Measurements from ENCODE around the gene TXNDC2.
A peak's percentile ranks its signal among the peaks of the same experiment; 100 is the strongest.
"Not testable (repeated sequence)": the region's sequence is repeated elsewhere in the genome, so short reads cannot be mapped to it uniquely, and the experiment has no call there.

TXNDC2 gene

DNA sequence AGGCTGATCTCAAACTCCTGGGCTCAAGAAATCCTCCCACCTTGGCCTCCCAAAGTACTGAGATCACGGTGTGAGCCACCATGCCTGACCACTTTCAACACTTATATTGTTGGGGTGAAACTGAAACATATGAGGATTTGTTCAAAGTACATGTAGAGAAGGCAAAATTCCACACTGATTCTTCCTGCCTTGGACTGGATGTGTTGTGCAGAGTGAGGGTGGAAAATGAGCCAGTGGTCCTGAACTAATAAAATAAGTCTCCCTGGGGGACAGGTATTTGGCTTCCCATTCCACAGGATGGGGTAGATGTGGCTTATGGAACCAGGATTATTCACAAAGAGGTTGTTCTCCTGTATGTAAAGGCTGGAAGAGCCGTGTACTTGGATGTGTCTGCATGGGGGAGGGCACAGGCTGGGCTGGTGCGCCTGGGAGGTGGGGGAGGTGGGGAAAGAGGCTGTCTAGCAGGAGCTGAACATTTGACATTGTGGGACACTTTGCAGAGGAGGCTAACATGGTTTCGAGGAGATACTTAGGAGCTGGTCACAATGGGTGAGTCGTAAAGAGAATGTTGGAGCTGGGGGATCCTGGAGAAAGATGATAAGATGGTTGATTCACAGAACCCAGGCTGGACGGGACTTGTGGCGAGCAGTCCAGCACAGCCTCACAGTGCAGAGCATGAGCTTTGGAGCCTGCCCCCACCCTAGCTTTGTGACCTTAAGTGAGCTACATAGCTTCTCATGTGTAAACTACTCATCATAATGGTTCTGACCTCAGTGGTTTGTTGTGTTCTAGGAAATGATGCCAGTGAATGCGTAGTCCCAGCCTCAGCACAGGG, at the start of gene TXNDC2:
TSS of gene TXNDC2 (plus strand) at position 804 of the 835 bp plus-strand sequence. CDS start 708 bp downstream, outside the sequence.
- no peak for DNase-seq (ENCODE audit: low spot score)

DNA sequence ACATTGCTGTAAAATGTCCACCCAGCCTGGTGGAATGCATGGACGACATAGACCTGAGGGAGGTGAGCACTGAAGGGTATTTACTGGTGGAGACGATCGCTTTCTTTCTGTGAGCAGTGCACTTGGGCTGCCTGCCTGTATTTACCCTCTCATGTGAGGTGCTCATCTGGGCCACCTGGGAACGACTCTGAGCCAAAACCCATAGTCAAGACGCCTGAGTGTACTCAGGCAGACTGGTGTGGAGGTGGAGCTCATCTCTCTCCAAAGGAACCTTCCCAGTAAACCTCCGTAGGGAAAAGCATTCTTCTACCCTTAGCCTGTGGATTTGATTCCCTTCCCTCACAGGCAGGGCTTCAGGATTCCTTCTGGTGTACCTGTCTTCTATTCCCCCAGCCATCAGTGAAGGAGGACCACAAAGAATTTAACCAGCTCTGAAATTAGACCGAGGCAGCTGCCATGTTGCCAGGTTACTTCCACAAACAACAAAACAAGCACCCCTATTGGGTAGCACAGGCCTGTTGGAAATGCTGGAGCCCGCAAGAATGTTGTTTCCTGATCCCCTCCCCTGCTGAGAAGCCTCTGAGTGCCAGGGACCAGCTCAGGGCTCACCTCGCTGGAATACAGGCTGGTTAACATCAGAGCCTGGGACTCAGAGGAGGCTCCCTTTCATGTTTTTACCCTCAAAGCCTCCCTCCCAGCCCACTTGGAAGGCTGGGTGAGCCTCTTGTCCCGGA, 47.5 kb upstream of the TXNDC2 start:
- DNase-seq (ENCODE audit: low spot score): no peak

DNA sequence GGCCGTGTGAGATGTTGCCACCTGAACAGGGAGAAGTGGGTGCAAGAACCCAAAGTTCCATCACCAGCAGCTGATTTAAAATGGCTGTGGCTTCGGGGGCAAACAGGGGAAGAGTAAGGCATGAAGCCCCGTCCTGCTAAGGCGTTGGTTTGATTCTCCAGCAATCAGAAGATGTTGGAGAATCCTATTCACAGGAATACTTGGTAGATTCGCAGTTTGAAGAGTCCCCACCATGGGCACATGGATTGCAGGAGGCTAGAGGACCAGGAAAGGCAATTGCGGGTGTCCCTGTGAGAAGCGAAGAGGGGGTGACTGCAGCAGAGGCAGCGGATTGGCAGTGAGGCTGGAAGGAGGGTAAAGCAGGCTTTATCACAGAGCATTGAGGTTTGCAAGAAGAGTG, 46.6 kb upstream of the TXNDC2 start:
- DNase-seq (ENCODE audit: low spot score): no peak

DNA sequence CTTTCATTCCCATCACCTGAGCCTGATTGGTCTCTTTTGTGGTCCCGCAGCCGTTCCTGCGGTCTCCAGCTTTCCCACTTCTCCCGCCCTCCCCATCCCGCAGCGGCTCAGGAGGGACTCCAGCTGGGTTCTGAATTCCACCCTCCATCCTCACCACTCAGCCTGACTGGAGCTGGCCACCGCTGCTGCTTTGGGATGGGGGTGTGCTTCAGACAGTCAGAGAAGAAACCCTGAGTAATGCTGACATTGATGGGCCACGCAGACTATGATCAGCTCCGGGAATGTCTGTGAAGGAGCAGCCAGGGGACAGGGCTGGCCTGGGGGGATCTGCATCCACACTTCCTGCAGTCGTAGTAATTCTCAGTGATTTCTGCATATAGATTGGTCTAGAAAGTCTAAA, 45.9 kb upstream of the TXNDC2 start:
- no peak for DNase-seq (ENCODE audit: low spot score)

DNA sequence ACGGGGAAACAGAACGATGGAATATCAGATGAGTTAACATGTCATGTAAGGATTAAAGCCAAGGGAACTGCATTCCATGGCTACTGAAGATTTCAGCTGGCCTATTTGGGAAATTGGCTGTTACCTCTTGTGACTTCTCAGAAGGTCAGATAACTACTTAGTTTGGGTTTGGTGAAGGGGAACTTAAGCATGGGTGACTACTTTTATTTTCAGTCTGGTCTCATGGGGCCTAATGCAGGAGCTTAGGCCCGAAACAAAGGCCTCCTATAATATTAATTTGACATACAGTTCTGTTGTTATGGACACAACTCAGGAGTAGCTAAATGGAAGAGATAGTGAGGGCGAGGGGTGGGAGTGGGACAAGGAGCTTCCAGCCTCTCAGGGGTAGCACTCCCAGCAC, 44.0 kb upstream of the TXNDC2 start:
- no peak for DNase-seq (ENCODE audit: low spot score)

DNA sequence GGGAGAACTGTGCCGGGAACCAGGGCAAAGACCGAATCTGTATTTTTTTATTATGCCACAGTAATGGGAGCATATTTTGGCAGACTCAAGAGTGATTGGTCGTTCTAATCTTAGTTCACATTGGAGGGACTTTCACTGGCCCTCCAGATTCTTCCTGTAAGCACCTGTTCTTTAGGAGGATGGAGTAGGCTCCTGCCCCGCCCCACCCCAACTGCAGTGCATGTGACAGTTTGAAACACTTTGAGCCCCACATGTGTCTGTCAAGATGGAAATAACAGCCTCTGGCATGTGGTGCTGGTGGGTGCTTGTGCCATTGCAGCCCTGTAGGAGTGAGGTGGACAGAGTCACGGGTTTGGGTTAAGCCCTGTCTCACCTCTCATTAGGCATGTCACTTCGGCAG, 43.3 kb upstream of the TXNDC2 start:
- no peak for DNase-seq (ENCODE audit: low spot score)

DNA sequence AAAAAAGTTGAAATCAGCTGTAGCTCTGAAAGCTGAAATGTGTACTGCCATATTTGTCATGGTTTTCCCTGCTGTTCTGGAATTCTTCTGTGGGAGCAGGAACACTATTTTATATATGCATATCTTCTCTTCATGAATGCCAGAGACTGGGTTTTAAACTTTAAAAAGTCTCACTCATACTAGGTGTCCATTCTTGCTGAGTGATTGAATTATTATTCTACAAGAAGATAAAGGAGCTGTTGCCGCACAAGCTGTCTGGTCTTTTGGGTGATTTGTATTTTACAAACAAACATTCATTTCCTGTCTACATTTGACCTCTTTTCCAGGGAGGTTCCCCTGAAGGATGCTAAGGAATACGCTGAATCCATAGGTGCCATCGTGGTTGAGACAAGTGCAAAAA, 40.5 kb upstream of the TXNDC2 start:
- DNase-seq (ENCODE audit: low spot score): no peak

DNA sequence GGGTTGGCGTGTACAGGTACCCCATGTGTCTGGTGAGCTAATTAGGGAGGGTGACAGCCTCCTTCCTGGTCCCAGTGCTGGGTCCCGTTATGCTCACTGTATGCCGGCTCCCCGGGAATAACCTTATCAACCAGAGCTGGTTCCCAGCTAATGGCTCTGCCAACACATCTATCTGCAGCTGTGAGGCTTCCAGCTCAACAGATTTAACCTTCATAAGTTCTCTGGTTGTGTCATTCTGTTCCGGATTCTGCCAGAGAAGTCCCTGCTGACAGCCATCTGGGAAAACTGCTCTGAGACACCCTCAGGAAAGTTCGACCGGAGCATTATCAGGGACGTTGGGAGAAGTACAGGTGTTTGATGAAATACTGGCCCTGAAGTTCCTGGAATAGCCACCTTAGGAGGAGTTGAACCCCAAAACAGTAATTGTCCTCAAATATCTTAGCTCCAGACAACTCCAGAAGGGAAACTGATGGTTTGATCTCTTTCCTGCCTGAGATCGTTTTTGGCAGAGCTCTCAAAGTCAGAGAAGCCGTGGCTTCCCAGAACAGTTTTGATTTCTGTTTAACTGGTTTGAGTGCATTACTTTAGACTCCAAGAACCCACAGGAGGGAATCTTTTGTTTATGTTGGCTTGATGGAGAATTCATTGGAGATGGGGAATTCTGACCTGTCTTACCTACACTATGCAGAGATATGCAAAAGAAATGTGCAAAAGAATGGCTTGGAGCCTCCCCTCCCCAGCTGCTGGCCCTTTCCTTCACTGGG, 39.4 kb upstream of the TXNDC2 start:
- DNase-seq (ENCODE audit: low spot score): no peak

DNA sequence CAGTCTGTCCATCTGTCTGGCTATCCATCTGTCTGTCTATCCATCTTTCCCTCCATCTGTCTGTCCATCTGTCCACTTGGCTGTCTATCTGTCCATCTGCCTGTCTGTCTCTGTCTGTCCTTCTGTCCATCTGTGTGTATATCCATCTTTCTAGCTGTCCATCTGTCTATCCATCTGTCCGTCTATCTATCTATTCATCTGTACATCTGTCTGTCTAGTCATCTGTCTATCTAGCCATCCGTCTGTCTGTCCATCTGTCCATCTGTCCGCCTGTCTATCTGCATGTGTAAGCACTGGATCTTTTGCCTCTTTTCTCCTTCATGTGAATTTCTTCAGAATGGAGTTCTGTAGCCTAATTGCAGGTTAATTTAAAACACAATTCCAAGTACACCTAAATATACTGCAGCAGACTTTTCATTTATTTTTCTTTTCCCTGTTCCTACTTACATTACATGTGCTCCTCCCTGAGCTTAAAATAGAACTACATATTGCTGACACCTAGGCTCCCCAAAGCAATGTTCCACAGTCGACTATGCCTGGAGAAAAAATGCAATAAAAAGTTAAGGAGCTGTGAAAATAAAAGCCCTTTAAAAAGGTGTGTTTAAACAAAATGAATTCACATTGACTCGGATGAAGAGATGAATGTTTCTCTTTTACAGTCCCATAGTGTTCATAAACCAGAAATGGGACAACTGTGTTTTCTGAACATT, 37.4 kb upstream of the TXNDC2 start:
- DNase-seq (ENCODE audit: low spot score): no peak

DNA sequence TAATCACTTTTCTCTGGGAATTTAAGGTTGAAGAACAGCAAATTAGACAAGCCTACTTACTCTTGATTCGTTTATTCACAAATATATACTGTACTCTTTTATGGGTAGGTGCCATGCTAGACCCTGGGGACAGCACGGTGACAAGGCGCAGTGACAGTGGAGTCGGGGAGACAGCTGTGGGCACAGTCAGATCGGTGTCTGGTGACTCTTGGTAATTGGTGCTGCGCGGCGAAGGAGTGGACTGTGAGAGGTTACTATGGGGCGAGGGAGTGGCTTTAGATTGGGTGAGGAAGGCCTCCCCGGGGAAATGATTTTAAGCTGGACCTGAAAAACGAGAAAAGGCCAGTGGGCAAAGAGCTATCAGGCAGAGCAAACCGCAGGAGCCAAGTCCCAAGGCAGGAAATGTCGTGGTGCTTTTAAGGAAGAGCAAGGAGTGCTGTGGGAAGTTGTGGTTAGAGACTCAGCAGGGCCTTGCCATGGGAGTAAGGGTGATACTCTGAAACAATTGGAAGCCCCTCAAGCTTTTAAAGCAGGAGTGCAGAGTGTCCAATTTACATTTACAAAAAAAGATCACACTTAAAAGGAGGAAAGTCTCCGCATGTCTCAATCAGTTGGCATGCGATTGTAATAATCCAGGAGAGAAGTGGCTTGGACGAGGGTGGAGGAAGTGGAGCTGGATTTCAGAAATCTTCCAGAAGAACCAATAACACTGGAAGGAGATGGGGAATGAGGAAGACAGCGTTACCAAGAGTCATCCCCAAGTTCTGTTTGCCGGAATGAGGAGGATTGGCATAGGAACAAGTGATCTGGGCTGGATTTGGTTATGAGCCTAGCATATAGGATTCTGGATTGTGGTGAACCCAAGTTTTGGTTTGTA, 36.1 kb upstream of the TXNDC2 start:
- peak; percentile 80 for DNase-seq (ENCODE audit: low spot score)

DNA sequence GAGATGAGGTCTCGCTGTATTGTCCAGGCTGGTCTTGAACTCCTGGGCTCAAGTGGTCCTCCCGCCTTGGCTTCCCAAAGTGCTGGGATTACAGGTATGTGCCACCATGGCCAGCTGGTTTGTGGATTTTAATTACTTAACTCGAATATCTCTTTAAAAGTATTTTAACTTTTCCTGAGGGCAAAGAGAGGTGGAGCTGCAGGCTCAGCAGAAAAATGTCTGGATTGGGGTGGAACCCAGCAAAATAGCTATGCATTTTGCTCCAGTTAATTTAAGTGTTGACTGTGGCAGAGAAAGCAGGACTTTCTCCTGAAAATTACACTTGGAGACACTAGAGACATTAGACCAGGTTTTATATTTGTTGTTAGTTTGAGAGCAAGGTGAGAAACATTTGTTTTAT, 35.5 kb upstream of the TXNDC2 start:
- DNase-seq (ENCODE audit: low spot score): no peak

DNA sequence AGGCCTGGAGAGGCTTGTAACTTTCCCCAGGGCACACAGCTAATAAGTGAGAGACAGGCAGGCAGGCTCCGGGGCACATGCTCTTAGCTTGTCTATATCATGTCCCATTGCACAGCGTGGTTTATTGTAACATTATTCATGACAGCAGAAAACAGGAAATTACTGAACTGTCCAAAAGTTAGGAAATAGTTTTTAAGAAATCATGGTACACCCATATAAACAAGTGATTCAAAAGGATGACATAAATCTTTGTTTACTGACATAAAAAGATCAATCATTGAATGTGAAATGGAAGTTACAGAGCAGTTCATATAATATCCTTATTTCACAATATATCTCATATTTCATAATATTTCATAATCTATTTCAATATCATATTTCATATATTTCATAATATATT, 34.3 kb upstream of the TXNDC2 start:
- no peak for DNase-seq (ENCODE audit: low spot score)

DNA sequence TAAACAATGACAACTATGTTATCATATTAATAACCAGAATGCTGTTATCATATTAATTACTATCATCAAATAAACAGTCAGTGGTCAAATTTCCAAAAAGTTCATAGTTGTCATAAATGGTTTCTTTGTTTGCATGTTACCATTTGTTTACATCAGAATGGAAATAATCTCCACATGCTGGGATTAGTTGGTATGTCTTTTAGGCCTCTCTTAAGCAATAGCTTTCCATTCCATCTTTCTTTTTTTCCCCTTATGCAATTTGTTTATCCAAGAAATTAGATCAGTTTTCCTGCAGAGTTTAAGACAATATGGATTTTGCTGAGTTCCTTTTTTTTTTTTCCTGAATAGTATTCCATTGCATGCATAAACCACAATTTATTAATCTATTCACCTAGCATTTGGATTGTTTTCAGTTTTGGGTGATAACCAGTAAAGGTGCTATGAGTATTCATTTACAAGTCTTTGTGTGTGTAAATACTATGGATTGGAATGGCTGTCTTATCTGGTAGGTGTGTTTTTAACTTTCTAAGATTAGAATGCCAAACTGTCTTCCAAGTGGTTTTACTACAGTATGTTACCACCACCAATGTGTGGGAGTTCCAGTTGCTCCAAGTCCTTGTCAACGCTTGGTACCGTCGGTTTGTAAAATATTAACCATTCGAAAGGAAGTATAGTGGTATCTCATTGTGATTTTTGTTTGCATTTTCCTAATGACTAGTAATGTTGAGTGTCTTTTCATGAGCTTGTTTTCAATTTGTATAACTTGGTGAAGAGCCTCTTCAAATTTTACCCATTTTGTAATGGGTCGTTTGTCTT, 33.3 kb upstream of the TXNDC2 start:
- DNase-seq (ENCODE audit: low spot score): no peak

DNA sequence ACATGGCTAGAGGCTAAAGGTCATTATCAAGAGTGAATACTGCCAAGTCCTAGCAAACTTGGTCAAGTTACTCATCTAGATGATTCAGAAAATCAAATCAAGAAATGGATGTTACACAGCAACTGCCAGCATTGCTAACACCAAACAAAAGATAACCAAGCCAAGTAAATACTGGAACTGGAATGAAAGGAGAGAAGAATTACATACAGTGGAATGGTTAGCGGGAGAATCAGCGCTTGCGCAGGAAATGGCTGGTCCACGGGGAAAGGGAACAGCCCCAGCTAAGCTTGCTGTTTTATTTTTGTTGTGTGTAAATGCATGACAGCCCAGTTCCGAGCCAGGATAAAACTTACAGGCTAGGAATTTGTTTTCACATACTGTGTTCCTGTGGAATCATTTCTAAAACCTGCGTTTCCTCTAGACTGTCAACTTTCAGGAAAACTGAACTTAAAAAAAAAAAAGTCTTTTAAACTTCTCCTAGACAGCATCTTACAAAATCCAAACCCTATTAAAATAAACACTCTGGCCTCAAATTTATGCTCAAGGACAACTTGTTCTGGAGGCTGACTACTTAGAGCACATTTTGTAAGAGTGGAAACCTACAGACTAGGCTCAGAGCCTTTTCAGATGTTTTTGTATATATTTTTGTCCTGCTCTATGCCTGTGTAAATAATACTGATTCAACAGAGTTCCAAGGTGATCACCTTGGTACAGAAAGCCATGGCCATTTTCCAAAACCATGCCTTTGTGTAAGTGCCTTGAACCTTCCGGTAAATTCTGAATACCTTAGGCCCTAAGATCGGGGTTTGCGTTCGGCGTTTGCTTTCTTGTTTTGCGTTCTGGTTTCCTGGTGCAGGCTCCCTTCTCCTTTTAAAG, 30.7 kb upstream of the TXNDC2 start:
- DNase-seq (ENCODE audit: low spot score): no peak

DNA sequence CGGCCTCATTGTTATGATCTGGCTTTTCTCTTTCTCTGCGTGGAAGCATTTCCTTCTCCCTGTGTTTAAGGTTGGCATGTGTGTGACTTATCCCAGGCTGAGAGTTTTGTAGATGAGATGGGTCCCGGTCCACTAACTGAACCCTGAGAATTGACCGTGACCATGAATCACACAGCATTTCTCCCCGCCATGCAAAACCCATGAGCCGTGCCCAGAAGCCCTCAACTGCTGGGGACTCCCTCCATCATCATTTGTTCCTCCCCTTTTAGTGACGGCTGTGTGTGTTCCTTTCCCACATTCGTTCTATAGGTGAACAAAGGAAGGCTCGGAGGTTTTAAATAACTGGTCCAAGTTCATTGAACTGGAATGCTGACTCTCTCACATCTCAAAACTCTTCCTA, 30.1 kb upstream of the TXNDC2 start:
- DNase-seq (ENCODE audit: low spot score): no peak

DNA sequence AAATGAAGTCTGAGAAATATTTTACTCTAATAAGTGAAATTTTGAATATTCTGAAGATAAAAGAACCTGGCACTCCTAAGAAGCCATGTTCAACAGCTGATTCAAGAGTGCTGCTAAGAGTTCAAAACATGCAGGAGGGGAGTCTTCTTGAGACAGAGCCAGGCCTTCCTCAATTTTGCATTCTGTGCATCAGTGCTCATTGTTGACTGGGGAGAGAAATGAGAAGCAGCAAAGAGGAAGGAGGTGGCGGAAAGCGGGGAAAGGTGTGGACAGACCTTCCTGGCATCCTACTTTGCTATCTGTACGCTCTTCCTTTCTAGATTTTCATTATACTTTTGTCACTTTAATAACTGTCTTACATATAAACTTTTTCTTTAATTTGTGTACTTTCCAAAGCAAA, 29.7 kb upstream of the TXNDC2 start:
- no peak for DNase-seq (ENCODE audit: low spot score)

DNA sequence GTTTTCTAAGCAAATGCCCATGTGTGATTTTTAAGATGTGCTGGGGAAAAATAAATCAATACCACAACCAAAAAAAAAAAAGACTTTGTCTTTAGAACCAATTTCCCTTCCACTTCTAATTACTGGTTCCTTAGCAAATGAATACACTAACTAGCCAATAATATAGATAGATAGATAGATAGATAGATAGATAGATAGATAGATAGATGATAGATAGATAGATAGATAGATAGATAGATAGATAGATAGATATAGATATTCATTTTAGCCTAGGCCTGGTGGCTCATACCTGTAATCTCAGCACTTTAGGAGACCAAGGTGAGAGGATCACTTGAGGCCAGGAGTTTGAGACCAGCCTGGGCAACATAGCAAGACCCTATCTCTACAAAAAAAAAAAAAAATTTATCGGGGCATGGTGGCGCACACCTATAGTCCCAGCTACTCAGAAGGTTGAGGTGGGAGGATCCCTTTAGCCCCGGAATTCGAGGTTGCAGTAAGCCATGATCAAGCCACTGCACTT, 28.2 kb upstream of the TXNDC2 start:
- DNase-seq (ENCODE audit: low spot score): not testable (repeated sequence)

DNA sequence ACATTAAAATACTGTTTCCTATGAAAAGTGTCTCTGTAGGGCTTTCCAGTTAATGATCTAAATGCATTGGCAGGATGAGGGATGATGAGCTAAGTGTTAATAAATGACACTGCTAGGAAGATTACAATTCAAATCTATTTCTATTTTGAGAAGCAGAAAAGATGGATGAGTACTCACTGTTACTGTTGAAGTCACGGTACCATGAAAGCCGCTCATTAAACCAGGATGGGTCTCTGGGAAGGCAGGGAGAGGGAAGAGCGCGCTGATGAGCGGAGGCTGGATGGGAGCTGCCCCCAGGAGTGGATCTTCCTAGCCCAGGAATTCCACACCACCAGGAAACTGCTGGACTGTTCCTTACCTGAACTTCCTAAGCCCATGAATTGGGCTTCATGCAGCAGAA, 27.1 kb upstream of the TXNDC2 start:
- DNase-seq (ENCODE audit: low spot score): no peak

DNA sequence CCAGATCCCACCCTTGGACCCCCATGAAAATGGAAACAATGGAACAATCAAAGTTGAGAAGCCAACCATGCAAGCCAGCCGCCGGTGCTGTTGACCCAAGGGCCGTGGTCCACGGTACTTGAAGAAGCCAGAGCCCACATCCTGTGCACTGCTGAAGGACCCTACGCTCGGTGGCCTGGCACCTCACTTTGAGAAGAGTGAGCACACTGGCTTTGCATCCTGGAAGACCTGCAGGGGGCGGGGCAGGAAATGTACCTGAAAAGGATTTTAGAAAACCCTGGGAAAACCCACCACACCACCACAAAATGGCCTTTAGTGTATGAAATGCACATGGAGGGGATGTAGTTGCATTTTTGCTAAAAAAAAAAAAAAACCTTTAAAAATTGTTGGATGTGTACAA, 26.5 kb upstream of the TXNDC2 start:
- no peak for DNase-seq (ENCODE audit: low spot score)

Measured in hematopoietic multipotent progenitor cell treated with erythropoietin and hydrocortisone succinate and interleukin-3 and kit ligand, for 17 days (in vitro differentiated cells).